HG03575 (cell line): ENCODE data around the gene ELMO1.

Source experiments
- ATAC-seq: cut with Tn5 transposase; IDR thresholded peaks from one replicate; pipeline ENCODE4 v1.9.1; 2021; ENCODE audit not compliant: unreplicated experiment, insufficient number of reproducible peaks, low FRiP score; ENCODE audit errors: extremely low read depth

The ELMO1 gene

GRCh38 chr7:37195388-37195787, 253.3 kb downstream of the ELMO1 start:
- ATAC-seq, result no peak

- no peak for ATAC-seq
Observed at GRCh38 chr7:37194943-37195342, 253.7 kb downstream of the ELMO1 start.

- ATAC-seq, result no peak
Observed at GRCh38 chr7:37193775-37194135, 254.9 kb downstream of the ELMO1 start.

GRCh38 chr7:37193087-37193774, 255.4 kb downstream of the ELMO1 start:
- ATAC-seq, result no peak

GRCh38 chr7:37191797-37192196, 256.9 kb downstream of the ELMO1 start:
- no peak for ATAC-seq

- ATAC-seq, result no peak
Observed at GRCh38 chr7:37187179-37187578, 261.5 kb downstream of the ELMO1 start.

GRCh38 chr7:37186753-37187152, 261.9 kb downstream of the ELMO1 start:
- no peak for ATAC-seq

GRCh38 chr7:37181550-37181932, 267.1 kb downstream of the ELMO1 start:
- no peak for ATAC-seq

- no peak for ATAC-seq
Observed at GRCh38 chr7:37180828-37181549, 267.7 kb downstream of the ELMO1 start.

- no peak for ATAC-seq
Observed at GRCh38 chr7:37176079-37176478, 272.6 kb downstream of the ELMO1 start.

GRCh38 chr7:37174460-37174859, 274.2 kb downstream of the ELMO1 start:
- ATAC-seq, result no peak

- no peak for ATAC-seq
Observed at GRCh38 chr7:37173670-37174069, 275.0 kb downstream of the ELMO1 start.

GRCh38 chr7:37162106-37162505, 286.6 kb downstream of the ELMO1 start:
- no peak for ATAC-seq

GRCh38 chr7:37160656-37161055, 288.0 kb downstream of the ELMO1 start:
- no peak for ATAC-seq

- ATAC-seq, result no peak
Observed at GRCh38 chr7:37153376-37153775, 295.3 kb downstream of the ELMO1 start.

GRCh38 chr7:37151741-37152413, 296.8 kb downstream of the ELMO1 start:
- no peak for ATAC-seq

- no peak for ATAC-seq
Observed at GRCh38 chr7:37150856-37151255, 297.8 kb downstream of the ELMO1 start.

GRCh38 chr7:37150180-37150579, 298.5 kb downstream of the ELMO1 start:
- no peak for ATAC-seq

- ATAC-seq, result no peak
Observed at GRCh38 chr7:37149773-37150124, 298.9 kb downstream of the ELMO1 start.

GRCh38 chr7:37149051-37149772, 299.5 kb downstream of the ELMO1 start:
- no peak for ATAC-seq
